NT2/D1 (cell line): ENCODE data around the gene FNDC3B.

Experiments
- SUZ12 ChIP-seq: IDR thresholded peaks from 2 replicates; pipeline ENCODE4 v1.6.1; 2011; ENCODE audit not compliant: insufficient read length, insufficient read depth; ENCODE audit errors: extremely low read depth
- YY1 ChIP-seq: IDR thresholded peaks from 2 replicates; pipeline ENCODE4 v1.6.1; 2011; ENCODE audit not compliant: insufficient read length, insufficient read depth
- ZNF274 ChIP-seq: IDR thresholded peaks from 2 replicates; pipeline ENCODE4 v1.6.1; 2011; ENCODE audit warnings: mild to moderate bottlenecking, low read depth, low read length

DNA sequence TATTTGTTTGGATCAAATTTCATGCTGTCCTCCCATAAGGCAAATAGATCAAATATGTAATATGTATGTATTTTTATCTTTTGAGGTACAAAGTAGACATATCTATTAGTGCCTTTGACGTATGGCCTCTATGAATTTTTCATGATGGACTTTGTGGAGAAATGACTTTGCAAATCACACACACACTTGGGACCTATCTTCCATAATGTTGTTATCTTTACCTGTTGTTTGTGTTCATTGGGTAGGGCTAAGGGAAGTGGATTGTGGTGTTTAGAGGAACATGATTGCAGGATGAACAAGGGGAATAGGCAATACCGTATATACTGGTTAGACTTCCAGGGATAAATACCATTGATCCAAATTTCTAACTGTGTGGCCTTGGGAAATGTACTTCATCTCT, 266.6 kb downstream of the FNDC3B start:
- TF ChIP-seq YY1 (no peak), ZNF274 (no peak), SUZ12 (no peak)
